GM23338 (cell line): ENCODE data around the gene F2.

ENCODE experiments used
- EZH2 ChIP-seq: fragments of 200-600 bp; sonication (generic); IDR thresholded peaks from one replicate; pipeline ENCODE4 v1.8.0; 2017; ENCODE audit warnings: antibody characterized with exemption, mild to moderate bottlenecking, low read depth; ENCODE audit not compliant: unreplicated experiment
- EZH2phosphoT487 ChIP-seq: fragments of 200-600 bp; sonication (generic); IDR thresholded peaks from one replicate; pipeline ENCODE4 v1.8.1; 2018; ENCODE audit warnings: antibody characterized with exemption; ENCODE audit not compliant: unreplicated experiment
- JUNB ChIP-seq: IDR thresholded peaks from one replicate; pipeline ENCODE4 v1.6.1; 2016; ENCODE audit warnings: antibody characterized with exemption; ENCODE audit not compliant: unreplicated experiment
- POLR2AphosphoS5 ChIP-seq: IDR thresholded peaks from 2 replicates; pipeline ENCODE4 v1.6.1; 2016; ENCODE audit warnings: antibody characterized with exemption, low read depth
- ZNF114 ChIP-seq: fragments of 250-450 bp; sonication (Bioruptor Pico); IDR thresholded peaks from 2 replicates; pipeline ENCODE4 v1.5.0; 2020; ENCODE audit warnings: mild to moderate bottlenecking, moderate library complexity
- TF ChIP-seq, protein P1 (sequence below), 2 experiments: fragments of 200-600 bp in 1 of 2; sonication (generic) in 1 of 2; conservative IDR thresholded peaks; 2 replicates each; pipeline versions ENCODE4 v1.5.1 to v1.6.1; 2016 to 2017; ENCODE audit warnings: antibody characterized with exemption in 2 of 2, low read depth in 2 of 2, mild to moderate bottlenecking in 2 of 2, moderate library complexity in 1 of 2
- TF ChIP-seq, protein P2 (sequence below): IDR thresholded peaks from 2 replicates; pipeline ENCODE4 v1.6.1; 2016; ENCODE audit warnings: antibody characterized with exemption
- TF ChIP-seq, protein P3 (sequence below): fragments of 250-450 bp; sonication (Bioruptor Pico); IDR thresholded peaks from 2 replicates; pipeline ENCODE4 v1.5.0; 2020; ENCODE audit warnings: mild to moderate bottlenecking, moderate library complexity
- TF ChIP-seq, protein P4 (sequence below): IDR thresholded peaks from one replicate; pipeline ENCODE4 v1.6.1; 2018; ENCODE audit warnings: antibody characterized with exemption; ENCODE audit not compliant: unreplicated experiment

DNA sequence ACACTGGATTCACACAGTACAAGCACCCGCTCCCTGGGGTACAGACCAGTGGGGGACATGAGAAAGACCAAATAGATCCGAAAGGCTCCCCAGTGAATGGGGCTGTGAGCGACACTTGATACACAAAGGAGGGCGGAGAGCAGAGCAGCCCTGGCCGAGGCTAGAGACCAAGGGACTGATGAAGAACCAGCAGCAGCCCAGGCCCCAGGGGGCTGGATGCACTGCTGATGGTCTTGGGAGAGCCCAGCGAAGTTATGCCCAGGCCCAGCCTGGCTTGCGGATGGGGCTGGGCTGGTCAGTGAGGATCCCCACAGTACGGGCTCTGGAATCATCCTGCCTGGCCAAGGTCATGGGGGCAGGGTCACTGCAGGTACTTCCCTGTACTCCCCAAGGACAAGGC is 41.8 kb upstream of the F2 start:
- TF ChIP-seq, protein P1, sequence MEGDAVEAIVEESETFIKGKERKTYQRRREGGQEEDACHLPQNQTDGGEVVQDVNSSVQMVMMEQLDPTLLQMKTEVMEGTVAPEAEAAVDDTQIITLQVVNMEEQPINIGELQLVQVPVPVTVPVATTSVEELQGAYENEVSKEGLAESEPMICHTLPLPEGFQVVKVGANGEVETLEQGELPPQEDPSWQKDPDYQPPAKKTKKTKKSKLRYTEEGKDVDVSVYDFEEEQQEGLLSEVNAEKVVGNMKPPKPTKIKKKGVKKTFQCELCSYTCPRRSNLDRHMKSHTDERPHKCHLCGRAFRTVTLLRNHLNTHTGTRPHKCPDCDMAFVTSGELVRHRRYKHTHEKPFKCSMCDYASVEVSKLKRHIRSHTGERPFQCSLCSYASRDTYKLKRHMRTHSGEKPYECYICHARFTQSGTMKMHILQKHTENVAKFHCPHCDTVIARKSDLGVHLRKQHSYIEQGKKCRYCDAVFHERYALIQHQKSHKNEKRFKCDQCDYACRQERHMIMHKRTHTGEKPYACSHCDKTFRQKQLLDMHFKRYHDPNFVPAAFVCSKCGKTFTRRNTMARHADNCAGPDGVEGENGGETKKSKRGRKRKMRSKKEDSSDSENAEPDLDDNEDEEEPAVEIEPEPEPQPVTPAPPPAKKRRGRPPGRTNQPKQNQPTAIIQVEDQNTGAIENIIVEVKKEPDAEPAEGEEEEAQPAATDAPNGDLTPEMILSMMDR (conservative IDR thresholded peaks at IDR 0.05; ENCODE audit: low read depth in 2 of 2) = no peak
- no peak for TF ChIP-seq JUNB
- TF ChIP-seq, protein P2, sequence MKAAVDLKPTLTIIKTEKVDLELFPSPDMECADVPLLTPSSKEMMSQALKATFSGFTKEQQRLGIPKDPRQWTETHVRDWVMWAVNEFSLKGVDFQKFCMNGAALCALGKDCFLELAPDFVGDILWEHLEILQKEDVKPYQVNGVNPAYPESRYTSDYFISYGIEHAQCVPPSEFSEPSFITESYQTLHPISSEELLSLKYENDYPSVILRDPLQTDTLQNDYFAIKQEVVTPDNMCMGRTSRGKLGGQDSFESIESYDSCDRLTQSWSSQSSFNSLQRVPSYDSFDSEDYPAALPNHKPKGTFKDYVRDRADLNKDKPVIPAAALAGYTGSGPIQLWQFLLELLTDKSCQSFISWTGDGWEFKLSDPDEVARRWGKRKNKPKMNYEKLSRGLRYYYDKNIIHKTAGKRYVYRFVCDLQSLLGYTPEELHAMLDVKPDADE = no peak
- TF ChIP-seq EZH2 = no peak
- TF ChIP-seq EZH2phosphoT487 = no peak
- TF ChIP-seq ZNF114 (CRISPR knock-in tag) = no peak
- no peak for TF ChIP-seq POLR2AphosphoS5
- TF ChIP-seq, protein P3, sequence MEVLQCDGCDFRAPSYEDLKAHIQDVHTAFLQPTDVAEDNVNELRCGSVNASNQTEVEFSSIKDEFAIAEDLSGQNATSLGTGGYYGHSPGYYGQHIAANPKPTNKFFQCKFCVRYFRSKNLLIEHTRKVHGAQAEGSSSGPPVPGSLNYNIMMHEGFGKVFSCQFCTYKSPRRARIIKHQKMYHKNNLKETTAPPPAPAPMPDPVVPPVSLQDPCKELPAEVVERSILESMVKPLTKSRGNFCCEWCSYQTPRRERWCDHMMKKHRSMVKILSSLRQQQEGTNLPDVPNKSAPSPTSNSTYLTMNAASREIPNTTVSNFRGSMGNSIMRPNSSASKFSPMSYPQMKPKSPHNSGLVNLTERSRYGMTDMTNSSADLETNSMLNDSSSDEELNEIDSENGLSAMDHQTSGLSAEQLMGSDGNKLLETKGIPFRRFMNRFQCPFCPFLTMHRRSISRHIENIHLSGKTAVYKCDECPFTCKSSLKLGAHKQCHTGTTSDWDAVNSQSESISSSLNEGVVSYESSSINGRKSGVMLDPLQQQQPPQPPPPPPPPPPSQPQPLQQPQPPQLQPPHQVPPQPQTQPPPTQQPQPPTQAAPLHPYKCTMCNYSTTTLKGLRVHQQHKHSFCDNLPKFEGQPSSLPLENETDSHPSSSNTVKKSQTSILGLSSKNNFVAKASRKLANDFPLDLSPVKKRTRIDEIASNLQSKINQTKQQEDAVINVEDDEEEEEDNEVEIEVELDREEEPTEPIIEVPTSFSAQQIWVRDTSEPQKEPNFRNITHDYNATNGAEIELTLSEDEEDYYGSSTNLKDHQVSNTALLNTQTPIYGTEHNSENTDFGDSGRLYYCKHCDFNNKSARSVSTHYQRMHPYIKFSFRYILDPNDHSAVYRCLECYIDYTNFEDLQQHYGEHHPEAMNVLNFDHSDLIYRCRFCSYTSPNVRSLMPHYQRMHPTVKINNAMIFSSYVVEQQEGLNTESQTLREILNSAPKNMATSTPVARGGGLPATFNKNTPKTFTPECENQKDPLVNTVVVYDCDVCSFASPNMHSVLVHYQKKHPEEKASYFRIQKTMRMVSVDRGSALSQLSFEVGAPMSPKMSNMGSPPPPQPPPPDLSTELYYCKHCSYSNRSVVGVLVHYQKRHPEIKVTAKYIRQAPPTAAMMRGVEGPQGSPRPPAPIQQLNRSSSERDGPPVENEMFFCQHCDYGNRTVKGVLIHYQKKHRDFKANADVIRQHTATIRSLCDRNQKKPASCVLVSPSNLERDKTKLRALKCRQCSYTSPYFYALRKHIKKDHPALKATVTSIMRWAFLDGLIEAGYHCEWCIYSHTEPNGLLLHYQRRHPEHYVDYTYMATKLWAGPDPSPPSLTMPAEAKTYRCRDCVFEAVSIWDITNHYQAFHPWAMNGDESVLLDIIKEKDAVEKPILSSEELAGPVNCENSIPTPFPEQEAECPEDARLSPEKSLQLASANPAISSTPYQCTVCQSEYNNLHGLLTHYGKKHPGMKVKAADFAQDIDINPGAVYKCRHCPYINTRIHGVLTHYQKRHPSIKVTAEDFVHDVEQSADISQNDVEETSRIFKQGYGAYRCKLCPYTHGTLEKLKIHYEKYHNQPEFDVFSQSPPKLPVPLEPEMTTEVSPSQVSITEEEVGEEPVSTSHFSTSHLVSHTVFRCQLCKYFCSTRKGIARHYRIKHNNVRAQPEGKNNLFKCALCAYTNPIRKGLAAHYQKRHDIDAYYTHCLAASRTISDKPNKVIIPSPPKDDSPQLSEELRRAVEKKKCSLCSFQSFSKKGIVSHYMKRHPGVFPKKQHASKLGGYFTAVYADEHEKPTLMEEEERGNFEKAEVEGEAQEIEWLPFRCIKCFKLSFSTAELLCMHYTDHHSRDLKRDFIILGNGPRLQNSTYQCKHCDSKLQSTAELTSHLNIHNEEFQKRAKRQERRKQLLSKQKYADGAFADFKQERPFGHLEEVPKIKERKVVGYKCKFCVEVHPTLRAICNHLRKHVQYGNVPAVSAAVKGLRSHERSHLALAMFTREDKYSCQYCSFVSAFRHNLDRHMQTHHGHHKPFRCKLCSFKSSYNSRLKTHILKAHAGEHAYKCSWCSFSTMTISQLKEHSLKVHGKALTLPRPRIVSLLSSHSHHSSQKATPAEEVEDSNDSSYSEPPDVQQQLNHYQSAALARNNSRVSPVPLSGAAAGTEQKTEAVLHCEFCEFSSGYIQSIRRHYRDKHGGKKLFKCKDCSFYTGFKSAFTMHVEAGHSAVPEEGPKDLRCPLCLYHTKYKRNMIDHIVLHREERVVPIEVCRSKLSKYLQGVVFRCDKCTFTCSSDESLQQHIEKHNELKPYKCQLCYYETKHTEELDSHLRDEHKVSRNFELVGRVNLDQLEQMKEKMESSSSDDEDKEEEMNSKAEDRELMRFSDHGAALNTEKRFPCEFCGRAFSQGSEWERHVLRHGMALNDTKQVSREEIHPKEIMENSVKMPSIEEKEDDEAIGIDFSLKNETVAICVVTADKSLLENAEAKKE (CRISPR knock-in tag) = no peak
- TF ChIP-seq, protein P4, sequence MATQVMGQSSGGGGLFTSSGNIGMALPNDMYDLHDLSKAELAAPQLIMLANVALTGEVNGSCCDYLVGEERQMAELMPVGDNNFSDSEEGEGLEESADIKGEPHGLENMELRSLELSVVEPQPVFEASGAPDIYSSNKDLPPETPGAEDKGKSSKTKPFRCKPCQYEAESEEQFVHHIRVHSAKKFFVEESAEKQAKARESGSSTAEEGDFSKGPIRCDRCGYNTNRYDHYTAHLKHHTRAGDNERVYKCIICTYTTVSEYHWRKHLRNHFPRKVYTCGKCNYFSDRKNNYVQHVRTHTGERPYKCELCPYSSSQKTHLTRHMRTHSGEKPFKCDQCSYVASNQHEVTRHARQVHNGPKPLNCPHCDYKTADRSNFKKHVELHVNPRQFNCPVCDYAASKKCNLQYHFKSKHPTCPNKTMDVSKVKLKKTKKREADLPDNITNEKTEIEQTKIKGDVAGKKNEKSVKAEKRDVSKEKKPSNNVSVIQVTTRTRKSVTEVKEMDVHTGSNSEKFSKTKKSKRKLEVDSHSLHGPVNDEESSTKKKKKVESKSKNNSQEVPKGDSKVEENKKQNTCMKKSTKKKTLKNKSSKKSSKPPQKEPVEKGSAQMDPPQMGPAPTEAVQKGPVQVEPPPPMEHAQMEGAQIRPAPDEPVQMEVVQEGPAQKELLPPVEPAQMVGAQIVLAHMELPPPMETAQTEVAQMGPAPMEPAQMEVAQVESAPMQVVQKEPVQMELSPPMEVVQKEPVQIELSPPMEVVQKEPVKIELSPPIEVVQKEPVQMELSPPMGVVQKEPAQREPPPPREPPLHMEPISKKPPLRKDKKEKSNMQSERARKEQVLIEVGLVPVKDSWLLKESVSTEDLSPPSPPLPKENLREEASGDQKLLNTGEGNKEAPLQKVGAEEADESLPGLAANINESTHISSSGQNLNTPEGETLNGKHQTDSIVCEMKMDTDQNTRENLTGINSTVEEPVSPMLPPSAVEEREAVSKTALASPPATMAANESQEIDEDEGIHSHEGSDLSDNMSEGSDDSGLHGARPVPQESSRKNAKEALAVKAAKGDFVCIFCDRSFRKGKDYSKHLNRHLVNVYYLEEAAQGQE = no peak
